ENCODE results near the gene GDI2.
"Not testable (repeated sequence)": the region's sequence is repeated elsewhere in the genome, so short reads cannot be mapped to it uniquely, and the experiment has no call there.

The GDI2 gene

DNA sequence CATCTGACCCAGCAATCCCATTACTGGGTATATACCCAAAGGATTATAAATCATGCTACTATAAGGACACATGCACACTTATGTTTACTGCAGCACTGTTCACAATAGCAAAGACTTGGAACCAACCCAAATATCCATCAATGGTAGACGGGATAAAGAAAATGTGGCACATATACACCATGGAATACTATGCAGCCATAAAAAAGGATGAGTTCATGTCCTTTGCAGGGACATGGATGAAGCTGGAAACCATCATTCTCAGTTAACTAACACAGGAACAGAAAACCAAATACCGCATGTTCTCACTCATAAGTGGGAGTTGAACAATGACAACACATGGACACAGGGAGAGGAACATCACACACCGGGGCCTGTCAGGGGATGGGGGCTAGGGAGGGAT is 35.5 kb downstream of the GDI2 start:
- FAIRE-seq = not testable (repeated sequence)

DNA sequence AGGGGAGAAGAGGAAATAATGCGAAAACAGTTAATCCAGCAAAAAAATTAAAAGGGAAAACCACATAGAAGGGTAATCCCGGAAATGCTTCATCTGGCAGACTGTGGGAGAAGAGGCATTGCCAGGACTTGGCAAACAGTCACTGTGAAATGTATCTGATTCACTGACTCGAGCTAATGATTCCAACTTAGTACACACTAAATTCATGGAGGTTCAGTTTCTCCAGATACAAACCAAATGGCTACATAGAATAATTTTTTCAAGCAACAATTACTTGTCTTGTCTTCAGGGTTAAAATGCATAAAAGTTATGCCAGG is 36.4 kb downstream of the GDI2 start:
- FAIRE-seq = no peak

DNA sequence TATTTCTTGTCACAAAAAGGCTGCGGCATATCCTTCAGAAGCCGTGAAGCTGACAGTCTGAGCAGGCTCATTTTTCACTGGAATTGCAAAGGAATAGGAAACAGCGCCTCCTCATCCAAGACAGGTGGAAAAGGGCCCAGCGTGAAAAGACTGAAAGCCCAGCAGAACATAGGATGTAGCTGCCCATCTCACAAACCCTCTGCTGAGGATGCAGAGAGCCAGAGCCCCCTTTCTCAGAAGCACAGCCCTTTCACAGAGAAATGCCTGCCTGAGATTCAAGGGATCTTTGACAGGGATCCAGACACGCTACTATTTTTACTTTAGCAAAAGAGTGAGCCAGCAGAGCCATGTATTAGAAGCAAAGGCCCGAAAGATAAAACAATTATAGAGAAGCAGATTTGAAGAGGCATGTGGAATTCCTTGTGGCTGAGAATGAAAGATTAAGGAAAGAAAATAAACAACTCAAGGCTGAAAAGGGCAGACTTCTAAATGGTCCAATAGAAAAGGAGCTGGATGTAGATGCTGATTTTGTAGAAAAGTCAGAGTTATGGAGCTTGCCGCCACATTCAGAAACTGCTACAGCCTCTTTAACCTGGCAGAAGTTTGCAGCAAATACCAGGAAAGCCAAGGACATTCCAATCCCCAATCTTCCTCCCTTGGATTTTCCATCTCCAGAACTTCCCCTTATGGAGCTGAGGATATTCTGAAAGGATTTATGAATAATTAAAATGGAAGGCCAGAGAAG is 36.9 kb downstream of the GDI2 start:
- no peak for FAIRE-seq

DNA sequence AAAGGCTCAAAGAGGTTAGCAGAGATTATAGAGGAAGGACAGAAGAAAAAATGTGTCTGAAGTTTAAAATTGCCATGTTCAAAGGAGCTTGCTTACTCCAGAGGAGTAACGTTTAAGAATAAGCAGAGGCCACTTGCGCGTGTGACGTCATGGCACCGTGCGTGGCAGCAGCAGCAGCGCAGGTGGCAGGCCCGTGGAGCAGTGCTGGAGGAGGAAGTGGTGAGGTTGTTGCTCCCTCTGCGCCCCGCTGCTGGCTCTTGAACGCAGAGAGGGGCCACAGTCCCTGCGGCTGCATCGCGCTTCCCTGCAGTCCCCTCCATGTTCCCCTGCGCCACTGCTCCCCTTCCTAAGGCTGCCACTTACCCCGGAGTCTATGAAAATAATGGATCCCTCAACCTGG is 37.5 kb downstream of the GDI2 start:
- no peak for FAIRE-seq

DNA sequence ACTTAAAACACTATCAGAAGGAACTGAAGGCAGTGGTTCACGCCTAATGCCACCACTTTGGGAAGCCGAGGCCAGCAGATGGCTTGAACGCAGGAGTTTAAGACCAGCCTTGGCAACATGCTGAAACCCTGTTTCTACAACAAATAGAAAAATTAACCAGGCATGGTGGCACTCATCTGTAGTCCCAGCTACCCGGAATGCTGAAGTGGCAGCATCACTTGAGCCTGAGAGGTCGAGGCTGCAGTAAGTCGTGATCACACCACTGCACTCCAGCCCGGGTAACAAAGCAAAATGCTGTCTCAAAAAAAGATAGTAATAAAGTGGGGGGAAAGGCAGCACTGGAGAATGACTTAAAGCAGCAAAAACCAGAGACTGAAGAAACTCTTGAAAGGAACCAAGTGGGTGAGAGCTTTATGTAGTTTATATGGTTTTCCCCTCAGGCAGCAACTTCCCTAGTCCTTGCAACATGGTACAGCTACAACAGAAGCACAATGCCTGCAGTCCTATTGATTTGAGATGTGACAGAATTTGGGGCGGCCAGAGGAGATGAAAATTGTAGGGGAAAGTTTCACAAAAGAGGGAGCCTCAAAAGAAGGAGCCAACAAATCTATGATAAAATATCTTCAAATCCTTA is 38.1 kb downstream of the GDI2 start:
- no peak for FAIRE-seq

DNA sequence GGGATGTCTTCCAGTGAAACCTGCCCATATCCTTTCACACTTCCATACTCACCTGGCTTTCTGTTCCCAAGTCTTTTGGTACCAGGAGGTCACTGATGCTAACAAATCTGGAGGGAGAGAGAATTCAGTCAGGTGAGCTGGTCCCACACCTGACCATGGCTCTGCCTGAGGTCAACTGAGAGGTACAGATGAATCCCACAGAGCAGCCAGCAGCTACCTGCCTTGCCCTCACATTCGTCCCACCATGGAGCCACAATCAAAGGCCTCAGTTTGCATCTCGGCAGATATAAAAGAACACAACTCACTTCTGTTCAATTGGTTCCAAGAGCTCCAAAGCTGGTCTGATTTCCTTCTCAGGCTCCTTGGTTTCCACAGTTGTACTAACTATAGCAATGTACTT is 47.0 kb downstream of the GDI2 start:
- FAIRE-seq = no peak

DNA sequence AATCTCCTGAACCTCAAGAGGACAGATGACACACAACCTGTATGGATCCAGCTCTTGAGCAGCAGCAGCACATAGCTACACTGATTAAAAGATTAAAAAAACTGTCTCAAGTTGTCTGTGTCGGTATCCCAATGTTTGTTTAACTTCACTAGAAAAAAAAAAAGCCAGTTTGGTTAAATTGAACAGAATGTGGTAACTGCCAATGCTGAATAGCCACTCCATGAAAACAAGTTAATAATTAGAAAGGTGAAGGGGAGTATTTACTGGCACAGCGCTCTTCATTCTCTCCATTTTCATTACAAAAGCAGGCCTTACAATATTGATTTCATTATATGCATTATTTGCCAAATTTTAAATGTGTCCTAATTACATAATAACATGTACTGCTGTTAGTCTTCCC is 47.6 kb downstream of the GDI2 start:
- no peak for FAIRE-seq

DNA sequence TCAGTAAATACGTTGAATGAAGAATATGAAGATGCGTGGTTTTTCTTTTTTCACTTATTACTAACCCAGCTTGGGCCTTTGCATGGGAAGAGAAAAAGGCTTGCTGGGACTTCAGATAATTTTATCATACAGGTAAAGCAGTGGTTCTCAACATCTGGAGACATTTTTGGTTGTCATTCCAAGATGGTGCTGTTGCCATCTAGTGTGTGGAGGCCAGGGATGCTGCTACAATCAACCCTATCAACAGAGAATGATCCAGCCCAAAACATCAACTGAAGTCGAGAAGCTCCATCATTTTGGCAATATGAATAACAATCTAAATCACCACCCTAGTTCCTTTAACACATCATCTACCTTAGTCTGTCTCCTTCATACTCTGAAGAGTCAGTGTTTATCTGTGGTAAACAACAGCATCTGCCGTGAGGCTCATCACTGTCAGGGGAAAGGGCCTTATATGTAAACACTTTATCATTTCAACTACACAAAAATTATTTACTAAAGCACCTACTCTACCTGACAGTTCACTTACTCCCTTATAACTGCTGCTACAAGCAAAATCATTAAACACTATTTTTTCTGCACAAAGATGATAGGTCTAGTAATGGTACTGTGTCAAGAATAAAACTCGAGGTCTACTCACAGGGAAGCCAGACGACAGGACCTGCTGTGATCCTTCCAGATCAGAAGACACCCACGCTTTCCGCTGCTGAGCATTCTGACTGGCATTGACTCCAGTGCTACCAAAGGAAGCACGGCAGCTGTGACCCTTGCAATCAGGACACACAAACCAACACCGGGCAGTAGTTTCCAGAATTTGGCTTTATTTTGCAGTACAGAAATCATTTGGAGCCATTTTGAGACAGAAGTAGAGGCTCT is 48.6 kb downstream of the GDI2 start:
- no peak for FAIRE-seq

DNA sequence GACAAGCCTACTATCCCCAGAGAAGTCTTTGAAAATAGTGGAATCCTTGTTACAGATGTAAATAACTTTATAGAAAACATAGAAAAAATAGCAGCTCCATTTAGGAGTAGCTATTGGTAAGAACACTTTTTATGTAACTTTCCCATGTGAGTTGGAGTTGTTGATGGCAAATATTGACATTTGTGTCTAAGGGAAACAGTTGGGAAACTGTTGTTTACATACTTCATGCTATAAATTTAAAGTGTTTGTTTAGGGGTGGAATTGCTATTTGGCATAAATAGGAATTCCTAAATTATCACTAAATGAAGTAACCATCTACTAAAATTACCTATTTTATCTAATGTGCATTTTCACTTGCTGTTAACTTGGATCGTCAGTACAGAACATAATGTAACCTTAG is 50.7 kb downstream of the GDI2 start:
- no peak for FAIRE-seq

DNA sequence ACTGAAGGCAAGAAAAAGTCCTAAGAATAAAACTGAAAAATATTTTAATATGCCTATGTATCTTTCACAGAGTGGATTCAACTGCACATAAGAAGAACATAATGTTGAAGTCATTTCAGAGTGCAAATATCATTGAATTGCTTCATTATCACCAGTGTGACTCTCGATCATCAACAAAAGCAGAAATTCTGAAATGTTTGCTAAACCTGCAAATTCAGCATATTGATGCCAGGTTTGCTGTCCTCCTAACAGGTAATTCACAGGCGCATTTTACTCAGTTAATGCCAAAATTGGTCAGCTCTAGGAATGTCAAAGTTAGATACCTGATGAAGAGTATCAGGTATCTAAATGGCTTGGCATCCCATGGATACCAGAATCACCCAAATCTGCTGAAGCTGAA is 52.0 kb downstream of the GDI2 start:
- no peak for FAIRE-seq

DNA sequence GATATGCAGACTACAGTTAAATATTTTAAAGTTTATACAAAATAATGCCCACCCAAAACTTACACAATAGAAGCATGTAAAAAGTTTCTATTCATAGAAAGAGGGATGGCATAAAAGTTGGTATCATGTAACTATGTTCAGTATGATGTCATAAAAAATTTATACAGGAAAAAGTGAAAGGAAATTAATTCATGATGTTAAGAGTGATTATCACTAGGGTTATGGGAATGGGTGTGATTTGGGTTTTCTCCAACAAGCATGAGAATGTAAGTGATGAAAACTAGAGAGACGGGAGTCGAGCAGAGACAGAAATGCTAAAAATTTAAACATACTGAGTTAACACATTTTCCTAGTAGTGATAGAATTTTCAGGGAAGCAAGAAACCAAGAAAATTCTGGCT is 52.7 kb downstream of the GDI2 start:
- FAIRE-seq = no peak

DNA sequence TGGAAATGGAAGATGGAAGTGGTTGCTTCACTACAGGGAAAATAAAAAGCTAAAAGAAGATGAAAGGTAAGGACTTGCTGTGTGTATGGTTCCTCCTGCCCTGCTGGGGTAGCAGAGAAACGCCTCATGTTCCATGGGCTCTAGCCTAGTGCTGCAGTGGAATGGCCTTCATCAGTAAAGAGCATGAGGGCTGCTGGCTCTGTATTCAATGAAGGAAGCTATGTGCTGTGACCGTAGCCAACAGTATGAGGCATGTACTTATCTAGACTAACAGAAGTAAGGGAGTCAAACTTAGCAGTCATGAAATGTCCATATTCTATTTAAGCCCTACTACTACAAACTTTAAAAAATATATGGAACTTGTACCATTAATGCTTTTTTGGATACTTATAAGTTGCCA is 54.3 kb downstream of the GDI2 start:
- FAIRE-seq = no peak

DNA sequence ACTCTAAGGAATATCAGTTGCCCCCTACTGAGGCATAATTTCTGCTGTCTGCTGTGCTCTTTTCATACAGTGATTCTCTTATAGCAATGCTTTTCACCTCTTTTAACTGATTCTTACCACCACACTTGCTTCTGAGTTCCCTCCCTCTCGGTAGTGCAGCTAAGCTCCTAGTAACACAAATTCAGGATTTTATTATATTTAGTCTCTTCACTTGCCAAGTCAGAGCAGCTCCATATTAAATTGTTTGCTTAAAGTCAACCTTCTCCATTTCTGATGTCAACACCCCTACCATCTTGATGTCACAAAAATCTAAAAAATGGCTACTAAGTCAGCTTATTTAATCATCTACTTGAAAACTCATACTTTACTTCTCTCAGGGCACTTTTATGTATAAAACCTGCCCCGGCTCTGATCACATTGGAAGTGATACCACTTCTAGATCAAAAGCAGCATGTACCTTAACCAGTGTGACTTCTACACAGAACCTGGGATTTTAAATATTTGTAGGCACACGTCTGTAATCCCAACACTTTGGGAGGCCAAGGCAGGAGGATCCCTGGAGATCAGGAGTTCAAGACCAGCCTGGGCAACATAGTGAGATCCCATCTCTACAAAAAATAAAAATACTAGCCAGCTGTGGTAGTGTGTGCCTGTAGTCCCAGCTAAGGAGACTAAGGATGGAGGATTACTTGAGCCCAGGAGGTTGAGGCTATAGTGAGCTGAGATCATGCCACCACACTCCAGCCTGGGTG is 55.3 kb downstream of the GDI2 start:
- FAIRE-seq = no peak

DNA sequence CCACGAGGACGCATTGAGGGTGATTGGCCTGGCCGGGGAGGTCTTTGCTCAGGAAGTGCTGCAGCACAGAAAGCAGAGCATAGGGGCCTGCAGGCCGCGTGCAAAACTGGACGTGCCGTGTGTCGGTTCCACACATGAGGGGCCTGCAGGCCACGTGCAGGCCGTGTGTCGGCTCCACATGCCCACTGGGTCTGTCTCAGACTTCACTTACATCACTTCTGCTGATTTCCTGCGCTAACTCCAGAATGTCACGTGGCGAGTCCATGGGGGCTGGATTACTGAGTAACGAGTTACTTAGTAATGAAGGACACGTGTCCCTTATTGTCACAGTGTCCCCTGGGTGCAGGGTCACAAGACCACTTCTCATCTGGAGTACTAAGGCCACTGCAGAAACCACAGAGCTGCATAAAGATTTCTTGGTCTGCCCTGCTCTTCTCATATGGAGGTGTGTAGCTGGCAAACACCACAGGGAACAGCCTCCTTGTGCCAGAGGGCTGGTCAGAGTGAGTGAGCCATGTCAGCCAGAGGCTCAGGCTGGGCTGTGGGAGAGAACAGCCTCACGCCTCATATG is 60.8 kb downstream of the GDI2 start:
- FAIRE-seq = no peak

DNA sequence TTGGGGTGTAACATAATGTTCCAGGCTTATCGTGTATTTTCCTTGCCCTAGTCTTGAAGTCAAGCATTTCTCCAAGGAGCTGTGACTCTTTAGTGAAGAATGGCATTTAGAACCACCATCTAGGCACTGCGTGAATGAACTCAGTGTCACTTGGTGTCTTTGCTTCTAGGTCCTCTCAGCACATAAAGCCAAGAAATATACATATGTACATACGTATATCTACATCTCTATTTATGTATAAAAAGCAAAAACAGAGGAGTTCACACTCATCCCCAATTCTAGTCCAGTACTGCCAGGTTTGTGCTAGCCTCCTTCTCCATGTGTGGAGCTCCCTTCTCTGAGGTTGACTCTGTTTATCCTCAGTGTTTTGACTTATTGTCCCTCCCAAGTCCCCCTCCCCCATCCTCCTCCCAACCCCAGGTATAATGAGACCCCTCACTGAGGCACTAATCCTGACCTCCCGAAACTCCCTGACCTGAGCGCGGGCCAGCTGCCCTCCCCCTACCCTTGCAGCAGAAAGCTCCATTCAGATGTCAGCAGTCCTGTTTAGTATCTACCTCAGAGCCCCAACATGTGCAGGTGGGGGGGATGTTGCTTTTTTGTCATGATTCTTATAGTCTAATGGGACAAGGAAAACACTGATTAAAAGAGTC is 61.5 kb downstream of the GDI2 start:
- no peak for FAIRE-seq

DNA sequence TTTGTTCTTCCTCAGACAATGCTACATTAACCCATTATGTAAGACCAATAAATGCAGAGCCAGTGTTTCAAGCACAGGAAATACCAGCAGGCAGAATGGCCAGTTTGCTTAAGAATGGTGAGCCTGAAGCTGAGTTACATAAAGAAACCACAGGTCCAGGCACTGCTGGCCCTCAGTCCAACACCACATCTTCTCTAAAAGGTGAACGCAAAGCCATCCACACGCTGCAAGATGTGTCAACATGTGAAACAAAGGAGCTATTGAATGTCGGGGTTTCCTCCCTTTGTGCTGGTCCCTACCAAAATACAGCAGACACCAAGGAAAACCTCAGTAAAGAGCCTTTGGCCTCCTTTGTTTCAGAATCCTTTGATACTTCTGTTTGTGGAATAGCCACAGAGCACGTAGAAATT is 64.8 kb downstream of the GDI2 start:
- FAIRE-seq = no peak

DNA sequence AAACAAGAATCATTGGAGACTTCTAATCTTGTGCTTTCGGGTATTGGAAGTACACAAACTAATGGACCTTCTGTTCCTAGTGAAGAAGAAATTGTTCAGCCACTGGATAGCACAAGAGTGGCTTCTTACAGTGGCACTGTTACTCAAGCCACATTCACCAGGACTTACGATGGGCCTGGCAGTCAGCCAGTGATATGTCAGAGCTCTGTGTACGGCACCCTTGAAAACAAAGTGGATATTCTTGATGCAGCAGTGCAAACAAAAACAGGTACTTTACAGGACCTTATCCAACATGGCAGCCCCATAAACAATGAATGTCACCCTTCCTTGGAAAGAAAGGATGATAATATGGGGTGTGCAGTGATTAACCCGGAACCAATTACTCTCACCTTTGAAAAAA is 67.0 kb downstream of the GDI2 start:
- no peak for FAIRE-seq

DNA sequence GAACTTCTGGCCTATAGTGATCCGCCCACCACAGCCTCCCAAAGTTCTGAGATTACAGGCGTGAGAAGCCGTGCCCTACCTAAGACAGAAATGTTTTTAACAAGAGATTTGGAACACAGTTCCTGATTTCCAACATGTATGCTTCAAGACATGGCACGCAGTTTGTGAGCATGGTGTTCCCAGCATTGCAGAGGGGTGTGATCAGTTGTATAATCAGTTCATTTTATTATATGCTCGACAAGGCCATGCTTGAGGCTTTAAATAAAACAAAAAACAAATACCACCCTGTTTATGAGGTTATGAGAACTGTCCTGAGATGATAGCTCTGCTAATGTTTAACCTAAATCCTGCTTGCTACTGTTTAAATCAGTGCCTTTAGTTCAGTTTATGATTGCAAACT is 68.4 kb downstream of the GDI2 start:
- FAIRE-seq = no peak

DNA sequence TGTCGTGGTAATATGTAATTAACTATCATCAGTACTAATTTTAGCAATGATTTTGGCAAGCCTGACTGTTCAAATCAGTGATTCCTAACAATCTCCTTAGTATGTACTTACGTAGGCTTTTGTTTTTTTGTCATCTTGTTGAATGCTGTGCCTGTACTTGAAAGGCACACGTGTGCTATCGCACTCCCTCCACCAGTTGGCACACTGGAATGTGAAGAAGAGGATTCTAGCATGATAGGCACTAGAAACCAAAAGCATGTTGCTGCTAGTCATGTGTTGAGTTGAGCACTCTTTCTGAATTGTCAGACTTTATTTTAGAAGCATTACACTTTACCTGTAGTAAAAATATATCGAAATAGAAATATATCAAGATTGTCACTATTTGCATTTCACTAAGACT is 69.5 kb downstream of the GDI2 start:
- no peak for FAIRE-seq

DNA sequence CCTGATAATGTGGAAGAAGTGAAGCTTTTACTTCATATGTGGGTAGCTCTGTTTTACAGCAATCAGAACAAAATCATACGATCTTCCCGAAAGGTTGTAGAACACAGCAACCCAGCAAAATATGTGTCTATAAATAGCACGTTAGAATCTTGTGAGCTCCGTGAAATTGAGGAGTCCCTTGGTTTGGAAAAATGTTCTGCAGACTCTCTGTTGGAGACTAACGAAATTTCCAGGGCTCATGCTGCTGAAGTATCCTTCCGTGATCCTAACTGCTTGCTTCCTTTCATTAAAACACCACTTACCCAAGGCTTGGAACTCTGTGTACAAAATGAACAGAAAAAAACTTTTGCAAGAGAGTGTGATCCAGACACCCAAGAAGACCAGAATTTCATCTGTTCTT is 71.1 kb downstream of the GDI2 start:
- FAIRE-seq = no peak

DNA sequence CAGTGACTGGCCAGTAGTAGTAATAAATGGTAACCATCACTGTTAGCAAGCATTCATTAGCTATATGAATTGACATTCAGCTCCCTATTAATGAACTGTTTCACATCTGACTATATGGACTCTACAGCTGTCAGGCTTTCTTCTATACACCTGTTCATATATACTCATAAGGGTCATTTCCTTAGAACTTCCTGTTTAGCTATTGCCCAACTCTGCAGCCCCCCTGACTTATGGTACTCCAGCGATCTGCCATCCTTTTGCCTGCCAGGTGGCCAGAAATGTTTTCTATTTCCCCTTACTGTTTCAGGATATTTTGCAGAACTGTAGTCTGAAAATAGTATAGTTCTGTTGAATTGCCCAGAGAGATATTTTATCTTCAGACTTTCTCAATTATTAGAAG is 72.0 kb downstream of the GDI2 start:
- FAIRE-seq = no peak

DNA sequence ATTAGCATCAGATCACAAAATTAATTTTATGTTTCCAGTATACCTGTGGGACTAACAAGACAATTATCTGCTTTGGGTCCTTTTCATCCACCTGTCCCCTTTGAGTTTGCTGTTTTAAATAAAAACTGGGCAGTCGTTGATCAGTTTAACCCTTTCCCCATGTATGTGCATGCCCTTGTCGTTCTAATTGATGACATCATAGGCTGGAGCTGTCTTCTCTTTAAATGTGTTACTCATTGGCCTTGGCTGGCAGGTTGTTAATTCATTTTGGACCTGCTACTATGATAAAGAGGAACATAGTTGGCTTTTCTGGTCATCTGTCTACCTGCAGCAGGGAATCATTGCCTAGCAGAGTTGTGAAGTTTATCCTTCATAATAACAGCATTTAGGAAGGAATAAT is 74.8 kb downstream of the GDI2 start:
- no peak for FAIRE-seq

DNA sequence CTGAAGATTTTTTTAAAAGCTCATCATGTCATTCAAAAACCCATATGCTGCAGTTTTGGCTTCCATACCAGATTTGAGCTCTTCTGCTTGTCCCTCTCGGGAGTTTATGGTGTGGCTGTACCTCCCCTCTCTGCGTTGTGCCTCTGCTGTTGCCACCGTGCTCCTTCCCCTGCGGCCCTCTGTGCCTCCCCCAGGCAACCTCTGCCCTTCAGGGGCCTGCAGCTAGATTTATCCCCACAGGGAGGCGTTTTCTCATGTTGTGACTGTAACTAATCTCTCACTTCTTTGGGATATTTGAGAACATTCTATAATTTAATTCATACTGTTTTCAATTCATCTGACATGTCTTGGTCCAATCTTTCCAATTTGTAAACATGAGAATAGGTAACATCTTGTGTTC is 75.9 kb downstream of the GDI2 start:
- FAIRE-seq = no peak
